Measurements from ENCODE around the gene GFI1.
"Not testable (repeated sequence)": the region's sequence is repeated elsewhere in the genome, so short reads cannot be mapped to it uniquely, and the experiment has no call there.

The GFI1 gene

GRCh38 chr1:92486251-92487077, at the start of gene GFI1:
Gene GFI1, minus strand, starts transcription at chr1:92486925. Its CDS starts 3,438 bp downstream, at chr1:92483487.
- DNase-seq (ENCODE audit: low read depth in 2 of 2), result peak; percentile 78 to 79

DNA sequence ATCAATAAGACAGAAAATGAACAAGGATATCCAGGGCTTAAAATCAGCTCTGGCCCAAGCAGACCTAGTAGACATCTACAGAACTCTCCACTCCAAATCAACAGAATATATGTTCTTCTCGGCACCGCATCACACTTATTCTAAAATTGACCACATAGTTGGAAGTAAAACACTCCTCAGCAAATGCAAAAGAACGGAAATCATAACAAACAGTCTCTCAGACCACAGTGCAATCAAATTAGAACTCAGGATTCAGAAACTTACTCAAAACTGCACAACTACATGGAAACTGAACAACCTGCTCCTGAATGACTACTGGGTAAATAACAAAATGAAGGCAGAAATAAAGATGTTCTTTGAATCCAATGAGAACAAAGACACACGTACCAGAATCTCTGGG, 45.6 kb upstream of the GFI1 start:
- not testable (repeated sequence) for DNase-seq (ENCODE audit: low read depth in 2 of 2)

GRCh38 chr1:92531939-92532338, 45.2 kb upstream of the GFI1 start:
- DNase-seq (ENCODE audit: low read depth in 2 of 2), result not testable (repeated sequence)

GRCh38 chr1:92527670-92528069, 40.9 kb upstream of the GFI1 start:
- DNase-seq (ENCODE audit: low read depth in 2 of 2), result no peak

- DNase-seq (ENCODE audit: low read depth in 2 of 2), result not testable (repeated sequence)
Measured at GRCh38 chr1:92524944-92525590, 38.3 kb upstream of the GFI1 start.

DNA sequence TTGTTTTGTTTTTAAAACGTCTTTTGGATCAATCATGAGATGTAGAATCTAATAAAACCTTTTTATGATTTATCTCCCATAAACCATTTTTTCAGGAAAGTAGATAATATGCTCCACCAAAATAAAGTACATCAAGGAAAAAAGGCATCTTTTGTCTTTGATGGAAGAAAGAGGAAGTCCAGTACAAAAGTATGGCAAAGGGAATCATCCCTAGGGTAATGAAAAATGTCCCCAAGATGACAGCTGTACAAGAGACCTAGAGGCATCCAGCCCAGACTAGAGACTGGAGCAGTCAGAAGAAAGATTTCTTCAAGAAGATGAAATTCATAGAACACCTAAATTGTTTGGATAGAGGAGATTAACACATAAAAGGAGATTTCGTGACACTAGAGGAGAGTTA, 32.3 kb upstream of the GFI1 start:
- DNase-seq (ENCODE audit: low read depth in 2 of 2), result no peak

- no peak for DNase-seq (ENCODE audit: low read depth in 2 of 2)
Measured at GRCh38 chr1:92516574-92516973, 29.8 kb upstream of the GFI1 start.

DNA sequence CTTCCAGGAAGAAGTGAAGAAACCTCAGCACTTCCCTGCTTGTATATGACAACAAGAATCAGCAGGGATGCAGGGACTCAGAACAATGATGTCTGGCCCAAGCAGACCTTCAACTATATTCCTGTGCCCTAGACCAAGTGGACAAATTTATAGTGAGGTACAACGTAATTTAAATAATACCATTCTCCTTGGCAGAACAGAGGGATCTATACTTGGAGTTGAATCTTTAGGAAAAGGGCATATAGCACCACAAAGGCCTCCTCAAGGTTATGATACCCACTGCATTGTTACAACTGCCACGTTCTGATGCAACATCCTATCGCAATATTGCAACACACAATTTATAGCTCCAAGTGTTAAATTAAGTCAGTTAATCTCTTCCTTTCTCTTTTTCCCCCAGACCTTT, 29.1 kb upstream of the GFI1 start:
- DNase-seq (ENCODE audit: low read depth in 2 of 2), result no peak

GRCh38 chr1:92511541-92511940, 24.8 kb upstream of the GFI1 start:
- no peak for DNase-seq (ENCODE audit: low read depth in 2 of 2)

DNA sequence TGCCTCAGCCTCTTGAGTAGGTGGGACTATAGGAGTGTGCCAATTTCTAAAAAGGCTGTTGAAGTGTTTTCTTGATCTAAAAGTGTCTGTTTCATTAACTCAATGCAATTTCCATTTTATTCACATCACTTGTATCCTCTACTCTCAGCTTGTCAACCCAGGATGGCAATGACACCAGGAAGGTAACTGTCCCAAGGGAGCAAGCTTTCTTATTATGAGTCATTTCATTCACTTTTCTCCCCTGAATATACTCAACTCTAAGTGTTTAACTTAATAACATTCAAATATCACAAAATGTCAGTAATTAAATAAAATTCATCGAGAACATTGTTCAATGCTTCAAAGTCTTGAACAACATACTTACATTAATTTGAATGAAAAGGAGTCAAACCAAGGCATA, 22.9 kb upstream of the GFI1 start:
- no peak for DNase-seq (ENCODE audit: low read depth in 2 of 2)

DNA sequence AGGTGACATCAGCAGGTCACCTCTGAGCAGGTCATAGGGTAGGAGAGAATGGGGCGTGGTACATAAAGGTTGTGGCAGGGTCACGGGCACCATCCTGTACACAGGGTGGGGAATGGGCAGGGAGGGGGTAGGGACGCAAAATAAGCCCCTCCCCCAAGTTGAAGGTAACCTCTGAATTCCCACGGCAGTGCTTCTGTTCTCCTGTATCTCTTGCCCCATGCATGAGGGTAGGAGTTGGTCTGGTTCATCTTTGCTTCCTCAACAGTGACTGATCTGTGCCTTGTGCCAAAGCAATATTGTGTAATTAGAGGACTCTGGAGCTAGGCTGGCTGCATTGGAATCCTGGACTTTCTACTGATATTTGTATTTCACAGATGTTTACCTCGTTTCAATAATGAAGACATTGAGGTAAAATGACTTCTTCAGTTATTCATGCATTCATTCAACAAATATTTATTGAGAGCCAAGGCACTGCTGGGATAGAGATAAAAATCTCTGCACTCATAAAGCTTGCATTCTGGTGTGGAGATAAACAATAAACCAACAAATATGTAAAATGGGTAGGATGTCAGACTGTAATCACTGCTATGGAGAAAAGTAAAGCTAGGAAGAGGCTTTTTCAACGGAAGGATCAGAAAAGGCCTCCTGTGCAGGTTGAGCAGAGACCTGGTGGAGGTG, 18.4 kb upstream of the GFI1 start:
- no peak for DNase-seq (ENCODE audit: low read depth in 2 of 2)

GRCh38 chr1:92504291-92505014, 17.7 kb upstream of the GFI1 start:
- no peak for DNase-seq (ENCODE audit: low read depth in 2 of 2)

DNA sequence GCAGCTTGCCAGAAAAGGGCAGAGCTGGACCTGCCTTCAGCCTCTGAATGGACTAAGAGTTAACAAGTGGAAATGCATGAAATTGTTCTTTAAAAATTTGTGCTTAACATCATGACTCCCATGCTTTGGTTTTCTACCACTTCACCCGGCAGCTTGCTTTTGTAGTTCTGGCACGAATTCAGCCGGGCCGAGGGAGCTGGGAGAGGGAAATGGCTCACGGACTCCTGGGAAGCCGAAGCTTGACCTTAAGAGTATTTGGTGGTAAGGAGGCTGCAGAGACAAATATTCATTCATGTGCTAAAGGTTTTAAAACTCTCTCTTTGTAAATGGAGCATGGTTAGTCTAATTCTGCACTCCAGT, 17.2 kb upstream of the GFI1 start:
- no peak for DNase-seq (ENCODE audit: low read depth in 2 of 2)

DNA sequence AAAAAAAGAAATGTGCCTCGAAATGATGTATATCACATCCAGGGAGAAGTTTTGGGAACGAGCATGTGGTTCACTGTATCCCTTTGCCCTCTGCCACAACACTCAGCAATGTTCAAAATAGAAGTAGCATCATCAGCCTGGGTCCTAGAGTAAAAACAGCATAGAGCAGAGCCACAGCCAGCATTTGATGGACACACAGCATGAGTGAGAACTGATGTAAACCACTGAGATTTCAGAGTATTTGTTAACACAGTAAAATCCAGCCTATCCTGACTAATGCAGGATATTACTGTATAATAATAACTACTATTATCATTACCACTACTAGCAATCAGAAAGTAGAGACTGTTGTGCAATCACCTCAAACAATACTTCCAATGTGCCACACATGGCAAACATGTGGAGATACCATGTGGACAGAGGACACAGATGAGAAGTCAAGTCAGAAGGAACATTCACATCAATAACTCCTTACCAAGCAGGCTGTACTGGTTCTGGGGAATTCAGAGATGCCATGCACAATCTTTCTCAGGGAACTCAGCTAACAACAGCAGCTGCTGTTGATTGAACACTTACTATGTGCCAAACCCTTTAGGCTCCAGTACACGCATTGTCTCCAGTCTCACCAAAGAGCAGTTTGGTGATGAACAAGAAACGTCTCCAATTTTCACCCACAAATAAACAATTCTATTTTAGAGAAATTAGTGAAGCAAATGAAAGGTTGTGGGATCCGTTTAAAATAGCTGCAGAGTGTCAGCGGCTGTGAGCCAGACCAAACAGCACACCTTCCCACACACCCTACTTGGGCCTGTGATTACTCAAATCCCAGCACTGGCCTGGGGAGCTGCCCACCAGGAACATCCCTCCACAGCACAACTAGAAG, 16.6 kb upstream of the GFI1 start:
- DNase-seq (ENCODE audit: low read depth in 2 of 2), result no peak

DNA sequence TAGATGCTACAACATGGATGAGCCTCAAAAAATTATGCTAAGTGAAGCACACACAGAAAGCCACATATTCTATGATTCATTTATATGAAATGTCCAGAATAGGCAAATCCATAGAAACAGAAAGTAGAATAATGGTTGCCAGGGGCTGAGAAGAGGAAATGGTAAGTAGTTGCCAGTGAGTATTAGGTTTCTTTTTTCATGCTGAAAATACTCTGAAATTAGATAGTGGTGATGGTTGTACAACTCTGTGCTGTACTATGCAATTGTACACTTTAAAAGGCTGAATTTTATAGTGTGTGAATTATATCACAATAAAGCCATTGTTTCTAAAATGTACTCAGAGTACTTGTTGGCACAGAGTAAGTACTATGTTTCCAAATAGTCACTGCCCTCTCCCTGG, 15.5 kb upstream of the GFI1 start:
- no peak for DNase-seq (ENCODE audit: low read depth in 2 of 2)

DNA sequence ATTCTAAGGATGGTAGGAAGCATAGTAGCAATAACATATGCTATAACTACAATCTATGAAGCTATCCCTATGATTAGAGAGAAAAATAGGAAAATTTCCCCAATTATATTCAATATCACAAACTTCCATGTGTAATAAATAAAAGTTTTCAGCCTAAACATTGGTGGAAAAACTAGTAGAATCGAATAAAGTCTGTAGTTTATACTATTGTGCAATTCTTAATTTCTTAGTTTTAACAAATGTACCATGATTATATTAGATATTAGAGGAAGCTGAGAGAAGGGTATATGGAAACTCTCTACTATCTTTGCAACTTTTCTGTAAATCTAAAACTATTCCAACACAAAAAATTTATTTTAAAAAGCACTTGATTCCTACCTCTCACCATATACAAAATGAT, 13.8 kb upstream of the GFI1 start:
- no peak for DNase-seq (ENCODE audit: low read depth in 2 of 2)

DNA sequence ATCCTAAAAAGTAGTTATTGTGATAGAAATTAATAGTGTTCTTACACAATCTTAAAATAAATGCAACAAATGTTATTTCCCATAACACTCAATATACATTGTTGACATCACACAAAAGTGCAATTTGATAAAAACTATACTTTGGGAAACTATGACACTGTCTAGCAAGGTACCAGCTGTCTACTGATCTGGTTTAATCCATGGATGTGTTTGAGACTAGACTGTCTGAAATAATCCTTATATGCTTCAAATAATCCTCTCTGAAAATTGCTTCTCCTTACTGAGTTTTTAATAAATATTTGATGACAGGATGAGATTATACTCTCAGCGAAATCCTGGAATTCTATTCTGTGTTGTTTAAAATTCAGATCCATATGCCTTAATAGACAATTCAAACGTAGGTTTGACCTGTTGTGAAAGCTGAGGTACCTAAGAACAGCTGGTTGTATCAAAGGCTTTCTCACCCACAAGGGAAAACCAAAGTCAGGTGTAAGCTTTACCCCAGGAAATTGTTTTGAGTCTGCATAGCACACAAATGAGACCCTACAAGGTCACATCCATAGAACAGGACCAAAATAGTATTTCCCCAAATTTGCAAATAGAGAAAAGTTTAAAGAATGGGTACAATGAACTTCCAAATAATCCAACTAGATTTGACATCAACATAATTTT, 8.8 kb upstream of the GFI1 start:
- DNase-seq (ENCODE audit: low read depth in 2 of 2), result no peak

GRCh38 chr1:92494485-92495141, 7.9 kb upstream of the GFI1 start:
- no peak for DNase-seq (ENCODE audit: low read depth in 2 of 2)

- no peak for DNase-seq (ENCODE audit: low read depth in 2 of 2)
Measured at GRCh38 chr1:92493139-92493538, 6.4 kb upstream of the GFI1 start.

DNA sequence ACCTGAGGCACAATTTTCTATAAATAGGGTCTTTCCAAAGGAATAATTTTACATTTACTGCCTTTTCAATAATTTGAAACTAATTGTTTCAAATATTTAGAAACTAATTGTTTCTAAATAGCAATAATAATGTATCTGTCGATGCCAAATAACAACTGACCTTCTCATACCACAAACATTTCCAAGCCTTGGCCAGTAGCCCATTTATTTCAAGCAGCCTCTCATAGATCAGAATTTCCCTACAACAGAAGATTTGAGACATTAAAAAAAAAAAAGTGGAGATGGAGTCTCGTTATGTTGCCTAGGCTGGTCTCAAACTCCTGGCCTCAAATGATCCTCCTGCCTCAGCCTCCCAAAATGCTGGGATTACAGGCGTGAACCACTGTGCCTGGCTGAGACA, 2.1 kb upstream of the GFI1 start:
- DNase-seq (ENCODE audit: low read depth in 2 of 2), result no peak
